ENCODE measurements around the gene PTPRK. TPM values are rescaled to one million over a fixed set of nuclear protein-coding genes. Genes with fewer than 3 reads are reported as not detected.

Gene PTPRK
- total RNA-seq, 2 donors from 2014 or later, result 94.1 to 117 TPM

GRCh38 chr6:128371136-128371535 lies 149.3 kb downstream of the PTPRK start:
- Histone ChIP-seq H3K27ac (no peak overlapping the region), H3K4me1 (peaks cover 16% of the 10 kb centered on the region), H3K27me3 (no peaks in the 10 kb centered on the region), H3K9me3 (no peaks in the 10 kb centered on the region), H3K9ac (ENCODE audit: low read depth in 2 of 2, low read length in 2 of 2) (no peak overlapping the region), H3K4me3 (no peak overlapping the region), H3K36me3 (no peaks in the 10 kb centered on the region)
- no peak for DNase-seq
- no peak for TF ChIP-seq CTCF (IDR thresholded peaks at IDR 0.05)
- intact Hi-C loops (cut with DNase I), result no loop called here

- TF ChIP-seq CTCF (IDR thresholded peaks at IDR 0.05), result no peak
- Histone ChIP-seq H3K27ac (no peak overlapping the region), H3K4me1 (peaks cover 16% of the 10 kb centered on the region)
Observed at GRCh38 chr6:128370072-128370471, 150.3 kb downstream of the PTPRK start.

GRCh38 chr6:128368213-128368944 lies 152.0 kb downstream of the PTPRK start:
- no peak overlapping the region for H3K9ac ChIP-seq (ENCODE audit: low read depth in 2 of 2, low read length in 2 of 2)

More at GRCh38 chr6:128370072-128370471, 150.3 kb downstream of the PTPRK start:
- Histone ChIP-seq H3K36me3 (no peaks in the 10 kb centered on the region), H3K9ac (ENCODE audit: low read depth in 2 of 2, low read length in 2 of 2) (no peak overlapping the region), H3K4me3 (no peak overlapping the region), H3K9me3 (no peaks in the 10 kb centered on the region), H3K27me3 (no peaks in the 10 kb centered on the region)
- no peak for DNase-seq
- intact Hi-C loops (cut with DNase I), result no loop called here

GRCh38 chr6:128367437-128367836 lies 153.0 kb downstream of the PTPRK start:
- no peak for DNase-seq

More at GRCh38 chr6:128368213-128368944, 152.0 kb downstream of the PTPRK start:
- H3K27me3 ChIP-seq, result no peaks in the 10 kb centered on the region
- no peaks in the 10 kb centered on the region for H3K36me3 ChIP-seq
- intact Hi-C loops (cut with DNase I), result no loop called here
- no peaks in the 10 kb centered on the region for H3K9me3 ChIP-seq
- no peak for DNase-seq
- no peak overlapping the region for H3K4me3 ChIP-seq
- no peak for TF ChIP-seq CTCF (IDR thresholded peaks at IDR 0.05)
- peaks cover 16% of the 10 kb centered on the region for H3K4me1 ChIP-seq
- H3K27ac ChIP-seq, result peak overlapping the region; percentile 45

GRCh38 chr6:128365520-128366160 lies 154.8 kb downstream of the PTPRK start:
- peak; percentile 39 for DNase-seq
- intact Hi-C loops (cut with DNase I), result no loop called here
- Histone ChIP-seq H3K27ac (peak overlapping the region; percentile 63), H3K27me3 (no peaks in the 10 kb centered on the region), H3K4me3 (no peak overlapping the region), H3K36me3 (no peaks in the 10 kb centered on the region), H3K4me1 (peaks cover 16% of the 10 kb centered on the region), H3K9me3 (no peaks in the 10 kb centered on the region), H3K9ac (ENCODE audit: low read depth in 2 of 2, low read length in 2 of 2) (peak overlapping the region in 1 of 2 donors; percentile 43)
- TF ChIP-seq CTCF (IDR thresholded peaks at IDR 0.05), result no peak

More at GRCh38 chr6:128367437-128367836, 153.0 kb downstream of the PTPRK start:
- no peak overlapping the region for H3K4me3 ChIP-seq
- H3K9me3 ChIP-seq, result no peaks in the 10 kb centered on the region
- no peak overlapping the region for H3K9ac ChIP-seq (ENCODE audit: low read depth in 2 of 2, low read length in 2 of 2)
- TF ChIP-seq CTCF (IDR thresholded peaks at IDR 0.05), result no peak
- H3K36me3 ChIP-seq, result no peaks in the 10 kb centered on the region
- no peak overlapping the region for H3K27ac ChIP-seq
- H3K27me3 ChIP-seq, result no peaks in the 10 kb centered on the region
- intact Hi-C loops (cut with DNase I), result no loop called here
- H3K4me1 ChIP-seq, result peaks cover 16% of the 10 kb centered on the region

Data from colonic mucosa (tissue), 4 donors.